ENCODE data around the gene AGMO.
"Not testable (repeated sequence)": the region's sequence is repeated elsewhere in the genome, so short reads cannot be mapped to it uniquely, and the experiment has no call there.

The AGMO gene

DNA sequence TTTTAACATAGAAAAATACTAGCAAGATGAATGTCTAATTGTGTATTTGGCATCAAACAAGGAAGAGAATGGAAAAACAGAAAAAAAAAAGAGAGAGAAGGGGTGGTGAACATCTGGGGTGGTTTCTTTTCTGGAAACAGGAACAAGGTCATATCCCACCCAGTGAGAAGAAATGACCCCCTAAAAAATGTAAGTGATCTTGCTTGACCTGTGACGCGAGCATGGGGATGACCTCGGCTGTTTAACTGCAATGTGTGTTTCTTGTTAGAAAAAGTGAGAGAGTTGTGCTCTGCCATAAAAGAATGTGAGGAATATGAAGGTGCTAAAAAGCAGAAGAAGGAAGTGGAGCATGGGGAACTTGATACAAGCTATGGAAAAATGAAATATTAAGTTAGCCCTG, 258.5 kb downstream of the AGMO start:
- H3K9me3 ChIP-seq (ENCODE audit: control insufficient read depth in 5 of 5, low read length in 5 of 5) = no peaks in the 10 kb centered on the region
- no peaks in the 10 kb centered on the region for H3K27me3 ChIP-seq (ENCODE audit: control insufficient read depth in 5 of 5, insufficient read depth in 4 of 5, low read length in 5 of 5)
- H3K4me3 ChIP-seq (ENCODE audit: low read depth in 1 of 5, low read length in 5 of 5) = no peak overlapping the region
- H3K27ac ChIP-seq (ENCODE audit: low read depth, low read length) = no peak overlapping the region
- H3K9ac ChIP-seq (ENCODE audit: low read length in 5 of 5) = no peak overlapping the region
- no peaks in the 10 kb centered on the region for H3K4me1 ChIP-seq (ENCODE audit: control insufficient read depth in 5 of 5, insufficient read depth in 5 of 5, low read length in 5 of 5)
- H3K36me3 ChIP-seq (ENCODE audit: control insufficient read depth in 5 of 5, insufficient read depth in 5 of 5, low read length in 5 of 5) = no peaks in the 10 kb centered on the region

DNA sequence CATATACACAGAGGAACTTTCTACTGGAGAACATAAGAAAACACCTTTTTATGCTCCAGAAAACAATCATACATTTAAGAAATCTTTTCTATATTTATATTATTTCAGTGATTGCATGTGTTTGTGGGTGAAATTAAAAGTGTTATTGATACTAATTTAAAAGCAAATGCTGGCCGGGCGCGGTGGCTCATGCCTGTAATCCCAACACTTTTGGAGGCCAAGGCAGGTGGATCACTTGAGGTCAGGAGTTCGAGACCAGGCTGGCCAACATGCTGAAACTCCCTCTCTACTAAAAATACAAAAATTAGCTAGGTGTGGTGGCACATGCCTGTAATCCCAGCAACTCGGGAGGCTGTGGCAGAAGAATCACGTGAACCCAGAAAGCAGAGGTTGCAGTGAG, 260.8 kb downstream of the AGMO start:
- not testable (repeated sequence) for H3K27ac ChIP-seq (ENCODE audit: low read depth, low read length); H3K9me3 ChIP-seq (ENCODE audit: control insufficient read depth in 5 of 5, low read length in 5 of 5); H3K9ac ChIP-seq (ENCODE audit: low read length in 5 of 5); H3K4me1 ChIP-seq (ENCODE audit: control insufficient read depth in 5 of 5, insufficient read depth in 5 of 5, low read length in 5 of 5); H3K4me3 ChIP-seq (ENCODE audit: low read depth in 1 of 5, low read length in 5 of 5); H3K27me3 ChIP-seq (ENCODE audit: control insufficient read depth in 5 of 5, insufficient read depth in 4 of 5, low read length in 5 of 5); H3K36me3 ChIP-seq (ENCODE audit: control insufficient read depth in 5 of 5, insufficient read depth in 5 of 5, low read length in 5 of 5)

DNA sequence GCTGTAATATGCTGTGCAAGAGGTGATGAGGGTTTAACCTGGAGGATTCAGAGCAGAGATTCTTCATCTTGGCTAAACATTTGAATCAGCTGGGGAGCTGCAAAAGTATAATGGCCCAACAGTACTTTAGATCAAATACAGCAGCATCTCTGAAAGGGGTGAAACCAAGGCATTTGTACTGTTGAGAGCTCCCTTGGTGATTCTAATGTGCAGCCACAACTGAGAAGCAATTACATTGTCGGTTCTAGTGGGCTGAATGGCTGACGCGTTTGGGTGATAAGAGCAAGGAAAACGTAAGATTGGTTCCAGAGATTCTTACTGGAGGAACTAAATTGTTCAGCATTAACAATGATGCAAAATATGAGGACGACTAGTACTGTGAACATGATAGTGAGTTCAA, 269.7 kb downstream of the AGMO start:
- no peak overlapping the region for H3K4me3 ChIP-seq (ENCODE audit: low read depth in 1 of 5, low read length in 5 of 5)
- no peaks in the 10 kb centered on the region for H3K27me3 ChIP-seq (ENCODE audit: control insufficient read depth in 5 of 5, insufficient read depth in 4 of 5, low read length in 5 of 5)
- no peaks in the 10 kb centered on the region for H3K9me3 ChIP-seq (ENCODE audit: control insufficient read depth in 5 of 5, low read length in 5 of 5)
- H3K27ac ChIP-seq (ENCODE audit: low read depth, low read length) = no peak overlapping the region
- no peaks in the 10 kb centered on the region for H3K4me1 ChIP-seq (ENCODE audit: control insufficient read depth in 5 of 5, insufficient read depth in 5 of 5, low read length in 5 of 5)
- H3K9ac ChIP-seq (ENCODE audit: low read length in 5 of 5) = no peak overlapping the region
- H3K36me3 ChIP-seq (ENCODE audit: control insufficient read depth in 5 of 5, insufficient read depth in 5 of 5, low read length in 5 of 5) = no peaks in the 10 kb centered on the region

DNA sequence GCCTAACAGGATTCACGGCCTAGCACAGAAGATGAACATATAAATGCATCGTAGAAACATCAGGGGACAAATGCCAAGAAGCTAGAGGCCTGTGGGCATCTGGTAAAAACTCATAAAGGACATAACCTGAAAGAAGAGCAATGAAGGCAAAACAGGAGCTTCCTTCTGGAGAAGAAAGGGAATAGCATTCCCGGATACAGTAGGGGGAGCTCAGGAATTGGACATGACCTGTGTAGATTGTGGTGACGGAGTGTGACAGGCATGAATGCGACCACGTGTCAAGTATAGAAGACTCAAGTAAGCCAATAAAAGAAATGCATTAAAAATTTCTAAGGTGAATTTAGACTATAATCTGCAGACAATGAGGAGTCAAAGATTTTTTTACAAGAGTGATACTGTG, 270.1 kb downstream of the AGMO start:
- Histone ChIP-seq H3K4me1 (ENCODE audit: control insufficient read depth in 5 of 5, insufficient read depth in 5 of 5, low read length in 5 of 5) (no peaks in the 10 kb centered on the region), H3K36me3 (ENCODE audit: control insufficient read depth in 5 of 5, insufficient read depth in 5 of 5, low read length in 5 of 5) (no peaks in the 10 kb centered on the region), H3K27ac (ENCODE audit: low read depth, low read length) (no peak overlapping the region)

DNA sequence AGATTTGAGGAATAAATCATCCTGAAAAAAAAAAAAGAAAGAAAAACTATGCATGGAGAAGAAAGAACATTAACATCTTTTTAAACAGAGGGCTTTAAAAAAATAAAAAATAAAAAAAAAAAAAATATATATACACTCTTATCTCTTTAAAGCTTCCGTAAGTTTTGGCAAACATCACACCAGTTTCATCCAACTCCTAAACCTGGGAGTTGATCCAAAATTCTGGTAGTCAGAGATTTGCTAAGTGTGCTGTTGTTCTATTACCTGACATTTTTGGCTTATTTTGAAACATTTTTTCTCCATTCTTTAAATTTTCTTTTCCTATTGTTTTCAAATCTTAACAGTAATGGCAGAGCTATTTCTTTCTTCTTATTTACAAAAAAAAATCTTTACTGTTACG, 273.1 kb downstream of the AGMO start:
- H3K27me3 ChIP-seq (ENCODE audit: control insufficient read depth in 5 of 5, insufficient read depth in 4 of 5, low read length in 5 of 5) = no peaks in the 10 kb centered on the region
- no peaks in the 10 kb centered on the region for H3K36me3 ChIP-seq (ENCODE audit: control insufficient read depth in 5 of 5, insufficient read depth in 5 of 5, low read length in 5 of 5)
- no peak overlapping the region for H3K9ac ChIP-seq (ENCODE audit: low read length in 5 of 5)
- H3K4me1 ChIP-seq (ENCODE audit: control insufficient read depth in 5 of 5, insufficient read depth in 5 of 5, low read length in 5 of 5) = no peaks in the 10 kb centered on the region
- no peaks in the 10 kb centered on the region for H3K9me3 ChIP-seq (ENCODE audit: control insufficient read depth in 5 of 5, low read length in 5 of 5)
- no peak overlapping the region for H3K27ac ChIP-seq (ENCODE audit: low read depth, low read length)
- H3K4me3 ChIP-seq (ENCODE audit: low read depth in 1 of 5, low read length in 5 of 5) = no peak overlapping the region

More for the DNA sequence above, 270.1 kb downstream of the AGMO start:
- no peaks in the 10 kb centered on the region for H3K27me3 ChIP-seq (ENCODE audit: control insufficient read depth in 5 of 5, insufficient read depth in 4 of 5, low read length in 5 of 5)
- H3K4me3 ChIP-seq (ENCODE audit: low read depth in 1 of 5, low read length in 5 of 5) = no peak overlapping the region
- H3K9ac ChIP-seq (ENCODE audit: low read length in 5 of 5) = no peak overlapping the region
- H3K9me3 ChIP-seq (ENCODE audit: control insufficient read depth in 5 of 5, low read length in 5 of 5) = no peaks in the 10 kb centered on the region

DNA sequence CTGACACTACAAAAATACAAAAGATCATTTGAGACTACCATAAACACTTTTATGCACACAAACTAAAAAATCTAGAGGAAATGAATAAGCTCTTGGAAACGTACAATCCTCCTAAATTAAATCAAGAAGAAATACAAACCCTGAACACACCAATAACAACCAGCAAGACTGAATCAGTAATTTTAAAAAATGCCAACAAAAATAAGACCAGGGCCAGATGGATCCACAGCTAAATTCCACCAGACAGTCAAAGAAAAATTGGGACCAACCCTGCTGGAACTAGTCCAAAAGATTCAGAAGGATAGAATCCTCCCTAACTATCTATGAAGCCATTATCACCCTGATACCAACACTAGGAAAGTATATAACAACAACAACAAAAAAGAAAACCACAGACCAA, 277.4 kb downstream of the AGMO start:
- H3K27ac ChIP-seq (ENCODE audit: low read depth, low read length) = no peak overlapping the region
- peaks cover 3 to 8% (median 5%) of the 10 kb centered on the region in 5 donors for H3K9me3 ChIP-seq (ENCODE audit: control insufficient read depth in 5 of 5, low read length in 5 of 5)
- H3K36me3 ChIP-seq (ENCODE audit: control insufficient read depth in 5 of 5, insufficient read depth in 5 of 5, low read length in 5 of 5) = no peaks in the 10 kb centered on the region
- H3K9ac ChIP-seq (ENCODE audit: low read length in 5 of 5) = no peak overlapping the region
- no peak overlapping the region for H3K4me3 ChIP-seq (ENCODE audit: low read depth in 1 of 5, low read length in 5 of 5)
- H3K27me3 ChIP-seq (ENCODE audit: control insufficient read depth in 5 of 5, insufficient read depth in 4 of 5, low read length in 5 of 5) = no peaks in the 10 kb centered on the region
- H3K4me1 ChIP-seq (ENCODE audit: control insufficient read depth in 5 of 5, insufficient read depth in 5 of 5, low read length in 5 of 5) = peaks cover 0 to 6% (median 0%) of the 10 kb centered on the region in 5 donors

DNA sequence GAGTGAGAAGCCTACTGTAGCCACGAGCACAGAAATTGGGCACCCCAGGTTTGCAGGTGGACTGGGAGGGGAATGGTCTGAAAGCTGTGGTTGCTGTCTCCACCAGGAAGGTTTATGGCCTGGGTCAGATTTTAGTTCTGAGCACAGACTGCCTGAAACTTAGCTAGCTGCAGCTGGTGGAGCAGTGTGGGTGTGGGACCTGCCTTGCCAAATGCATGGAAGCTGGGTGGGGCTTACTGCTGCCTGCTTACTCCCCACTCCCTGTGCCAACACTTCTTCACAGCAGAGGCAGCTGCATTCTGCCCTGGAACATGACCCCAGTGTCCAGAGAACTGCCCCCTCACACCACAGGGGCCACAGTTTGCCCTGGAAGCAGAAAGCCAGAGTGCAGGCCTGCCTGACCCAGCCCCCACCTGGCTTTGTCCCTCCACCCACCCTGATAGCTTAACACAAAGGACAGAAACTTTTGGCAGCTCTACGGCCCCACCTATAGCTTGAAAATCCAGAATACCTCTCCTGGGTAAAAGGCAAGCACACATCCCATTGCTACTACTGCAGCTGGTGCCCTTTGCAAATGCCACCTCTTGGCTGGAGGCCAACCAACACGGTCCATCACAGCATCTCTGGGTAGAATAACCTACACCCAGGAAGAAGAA, 281.6 kb downstream of the AGMO start:
- Histone ChIP-seq H3K9me3 (ENCODE audit: control insufficient read depth in 5 of 5, low read length in 5 of 5) (peaks cover 5 to 11% (median 10%) of the 10 kb centered on the region in 5 donors), H3K36me3 (ENCODE audit: control insufficient read depth in 5 of 5, insufficient read depth in 5 of 5, low read length in 5 of 5) (no peaks in the 10 kb centered on the region), H3K27me3 (ENCODE audit: control insufficient read depth in 5 of 5, insufficient read depth in 4 of 5, low read length in 5 of 5) (no peaks in the 10 kb centered on the region), H3K27ac (ENCODE audit: low read depth, low read length) (no peak overlapping the region), H3K4me1 (ENCODE audit: control insufficient read depth in 5 of 5, insufficient read depth in 5 of 5, low read length in 5 of 5) (peaks cover 0 to 6% (median 0%) of the 10 kb centered on the region in 5 donors), H3K4me3 (ENCODE audit: low read depth in 1 of 5, low read length in 5 of 5) (no peak overlapping the region), H3K9ac (ENCODE audit: low read length in 5 of 5) (no peak overlapping the region)

DNA sequence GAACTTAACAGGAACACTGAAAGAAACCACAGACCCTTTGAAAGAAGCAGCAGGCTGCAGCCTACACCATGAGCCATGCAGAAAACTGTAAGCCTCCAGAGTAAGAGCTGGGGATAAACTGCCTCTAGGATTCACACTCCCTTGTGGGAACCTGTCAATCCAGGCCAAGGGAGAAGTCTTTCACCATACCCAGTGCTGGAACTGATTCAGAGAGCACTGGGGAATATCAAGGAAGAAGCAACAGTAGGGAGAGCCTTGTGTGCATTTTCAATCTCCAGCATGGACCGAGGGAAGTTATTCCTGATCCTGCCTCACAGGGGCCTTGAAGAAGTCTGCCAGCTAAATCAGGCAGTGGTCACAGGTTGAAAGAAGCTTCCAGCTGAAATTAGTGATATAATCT, 282.2 kb downstream of the AGMO start:
- Histone ChIP-seq H3K4me3 (ENCODE audit: low read depth in 1 of 5, low read length in 5 of 5) (no peak overlapping the region), H3K27ac (ENCODE audit: low read depth, low read length) (no peak overlapping the region), H3K36me3 (ENCODE audit: control insufficient read depth in 5 of 5, insufficient read depth in 5 of 5, low read length in 5 of 5) (no peaks in the 10 kb centered on the region), H3K4me1 (ENCODE audit: control insufficient read depth in 5 of 5, insufficient read depth in 5 of 5, low read length in 5 of 5) (peaks cover 0 to 6% (median 0%) of the 10 kb centered on the region in 5 donors), H3K9me3 (ENCODE audit: control insufficient read depth in 5 of 5, low read length in 5 of 5) (peaks cover 5 to 11% (median 10%) of the 10 kb centered on the region in 5 donors), H3K9ac (ENCODE audit: low read length in 5 of 5) (no peak overlapping the region), H3K27me3 (ENCODE audit: control insufficient read depth in 5 of 5, insufficient read depth in 4 of 5, low read length in 5 of 5) (no peaks in the 10 kb centered on the region)

DNA sequence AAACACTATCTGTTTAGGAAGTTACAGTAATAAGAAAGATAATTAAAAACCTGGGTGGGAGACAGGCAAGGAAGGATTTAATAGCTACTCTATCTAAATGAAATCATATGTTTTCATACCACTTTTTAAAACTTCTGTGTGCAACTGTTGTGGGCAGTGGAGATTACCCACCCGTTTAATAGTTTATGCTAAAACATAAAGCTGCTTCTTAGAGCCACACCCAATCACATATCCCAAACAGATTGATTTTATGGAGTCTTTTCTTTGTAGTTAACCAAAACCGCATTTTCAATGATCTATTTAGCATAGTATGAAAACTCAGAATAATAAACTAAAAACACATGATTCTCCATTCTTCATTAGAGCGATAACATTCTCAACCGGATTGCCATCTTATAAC, 304.1 kb downstream of the AGMO start:
- Histone ChIP-seq H3K27me3 (ENCODE audit: control insufficient read depth in 5 of 5, insufficient read depth in 4 of 5, low read length in 5 of 5) (no peaks in the 10 kb centered on the region), H3K36me3 (ENCODE audit: control insufficient read depth in 5 of 5, insufficient read depth in 5 of 5, low read length in 5 of 5) (no peaks in the 10 kb centered on the region), H3K9me3 (ENCODE audit: control insufficient read depth in 5 of 5, low read length in 5 of 5) (peaks cover 0 to 3% (median 0%) of the 10 kb centered on the region in 5 donors), H3K4me1 (ENCODE audit: control insufficient read depth in 5 of 5, insufficient read depth in 5 of 5, low read length in 5 of 5) (no peaks in the 10 kb centered on the region), H3K4me3 (ENCODE audit: low read depth in 1 of 5, low read length in 5 of 5) (no peak overlapping the region), H3K27ac (ENCODE audit: low read depth, low read length) (no peak overlapping the region), H3K9ac (ENCODE audit: low read length in 5 of 5) (no peak overlapping the region)

DNA sequence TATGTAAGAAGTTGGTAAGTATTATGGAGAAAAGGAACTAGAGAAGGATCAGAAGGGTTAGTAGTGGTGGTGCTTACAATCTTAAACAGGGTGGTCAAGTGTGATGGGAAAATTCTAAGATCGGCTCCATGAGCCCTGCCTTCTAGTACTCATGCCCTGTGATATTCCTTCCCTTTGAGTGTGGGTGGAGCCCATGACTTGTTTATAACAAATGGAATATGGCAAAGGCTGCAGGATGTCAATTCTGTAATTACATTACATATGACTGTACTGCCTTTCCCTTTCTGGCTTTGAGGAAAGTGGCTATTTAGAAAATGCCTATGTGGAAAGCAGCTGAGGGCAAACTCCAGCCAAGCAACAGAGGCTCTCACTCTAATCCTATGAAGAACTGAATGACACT, 309.6 kb downstream of the AGMO start:
- Histone ChIP-seq H3K4me1 (ENCODE audit: control insufficient read depth in 5 of 5, insufficient read depth in 5 of 5, low read length in 5 of 5) (no peaks in the 10 kb centered on the region), H3K27ac (ENCODE audit: low read depth, low read length) (no peak overlapping the region), H3K9me3 (ENCODE audit: control insufficient read depth in 5 of 5, low read length in 5 of 5) (no peaks in the 10 kb centered on the region), H3K9ac (ENCODE audit: low read length in 5 of 5) (no peak overlapping the region), H3K4me3 (ENCODE audit: low read depth in 1 of 5, low read length in 5 of 5) (no peak overlapping the region), H3K27me3 (ENCODE audit: control insufficient read depth in 5 of 5, insufficient read depth in 4 of 5, low read length in 5 of 5) (no peaks in the 10 kb centered on the region), H3K36me3 (ENCODE audit: control insufficient read depth in 5 of 5, insufficient read depth in 5 of 5, low read length in 5 of 5) (no peaks in the 10 kb centered on the region)

DNA sequence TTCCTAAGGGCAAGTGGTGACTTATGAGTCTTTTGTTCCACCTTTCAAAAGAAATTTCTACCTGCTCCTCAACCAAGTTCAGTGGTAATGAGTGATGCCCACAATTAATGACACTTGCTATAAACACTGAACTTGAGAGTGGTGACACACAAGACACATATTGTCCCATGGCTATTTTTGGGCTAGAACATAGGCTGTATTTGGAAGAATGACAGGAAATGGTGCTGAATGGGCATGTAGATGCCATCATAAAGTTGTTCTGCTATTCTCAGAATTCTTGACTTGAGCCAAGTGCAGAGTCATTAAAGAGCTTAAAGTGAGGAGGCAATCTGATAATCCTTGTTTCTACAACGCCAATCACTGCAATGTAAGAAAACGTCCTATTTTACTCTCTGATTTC, 313.3 kb downstream of the AGMO start:
- Histone ChIP-seq H3K4me3 (ENCODE audit: low read depth in 1 of 5, low read length in 5 of 5) (no peak overlapping the region), H3K36me3 (ENCODE audit: control insufficient read depth in 5 of 5, insufficient read depth in 5 of 5, low read length in 5 of 5) (no peaks in the 10 kb centered on the region), H3K27ac (ENCODE audit: low read depth, low read length) (no peak overlapping the region), H3K9me3 (ENCODE audit: control insufficient read depth in 5 of 5, low read length in 5 of 5) (no peaks in the 10 kb centered on the region), H3K9ac (ENCODE audit: low read length in 5 of 5) (no peak overlapping the region), H3K27me3 (ENCODE audit: control insufficient read depth in 5 of 5, insufficient read depth in 4 of 5, low read length in 5 of 5) (no peaks in the 10 kb centered on the region), H3K4me1 (ENCODE audit: control insufficient read depth in 5 of 5, insufficient read depth in 5 of 5, low read length in 5 of 5) (no peaks in the 10 kb centered on the region)

All from subcutaneous abdominal adipose tissue (tissue), 5 donors.